Measurements from ENCODE around the gene AGAP4.
"Not testable (repeated sequence)": the region's sequence is repeated elsewhere in the genome, so short reads cannot be mapped to it uniquely, and the experiment has no call there.

The AGAP4 gene

DNA sequence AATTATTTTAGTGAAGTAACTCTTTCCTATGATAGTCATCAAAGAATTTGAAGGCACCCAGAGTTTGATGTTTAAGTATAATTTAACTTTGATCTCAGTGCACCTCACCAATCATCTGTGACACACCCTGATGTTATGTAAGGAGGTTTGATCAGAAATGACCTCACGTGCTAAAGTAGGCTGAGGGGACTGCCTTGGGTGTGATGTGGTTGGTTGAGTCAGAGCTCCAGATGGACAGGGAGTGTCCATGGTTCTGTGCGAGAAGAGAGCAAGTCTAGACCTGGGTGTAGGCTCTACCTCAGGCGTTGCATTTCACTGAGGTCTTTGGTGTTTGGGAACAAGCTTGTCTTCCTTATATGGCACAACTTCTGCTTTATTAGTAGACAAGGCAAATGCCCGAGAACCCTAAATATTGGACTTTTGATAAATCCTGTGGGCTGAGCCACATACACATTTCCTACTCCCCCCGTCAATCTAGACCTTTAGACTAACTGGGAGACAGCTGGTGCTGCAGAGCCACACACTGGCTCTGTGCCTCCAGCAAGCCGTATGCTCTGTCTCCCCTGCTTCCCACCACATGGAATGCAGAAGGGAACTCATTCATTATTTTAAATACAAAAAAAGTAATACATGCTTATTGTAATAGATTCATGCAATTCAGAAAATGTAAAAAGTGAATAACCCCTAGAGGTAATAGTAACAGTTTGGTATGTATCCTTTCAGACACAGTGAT, 56.4 kb downstream of the AGAP4 start:
- not testable (repeated sequence) for DNase-seq (ENCODE audit: low read depth in 3 of 3)

DNA sequence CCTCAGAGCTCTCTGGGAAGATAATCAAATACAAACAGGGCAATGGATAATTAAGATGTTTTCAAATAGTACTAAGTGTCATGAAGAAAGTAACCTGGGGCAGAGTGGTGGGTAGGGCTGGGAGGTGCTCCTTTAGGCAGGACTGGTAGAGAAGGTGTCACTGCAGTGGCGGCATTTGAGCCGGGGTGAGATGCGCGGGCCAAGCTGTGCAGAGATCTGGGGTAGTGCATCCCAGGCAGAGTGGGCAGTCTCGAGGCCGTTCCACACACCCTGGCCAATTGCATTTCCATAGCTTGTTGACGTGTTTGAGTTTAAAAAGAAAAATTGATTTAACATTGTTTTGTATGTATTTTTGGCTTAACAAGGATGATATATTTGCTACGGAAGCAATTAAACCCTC, 57.3 kb downstream of the AGAP4 start:
- not testable (repeated sequence) for DNase-seq (ENCODE audit: low read depth in 3 of 3)

DNA sequence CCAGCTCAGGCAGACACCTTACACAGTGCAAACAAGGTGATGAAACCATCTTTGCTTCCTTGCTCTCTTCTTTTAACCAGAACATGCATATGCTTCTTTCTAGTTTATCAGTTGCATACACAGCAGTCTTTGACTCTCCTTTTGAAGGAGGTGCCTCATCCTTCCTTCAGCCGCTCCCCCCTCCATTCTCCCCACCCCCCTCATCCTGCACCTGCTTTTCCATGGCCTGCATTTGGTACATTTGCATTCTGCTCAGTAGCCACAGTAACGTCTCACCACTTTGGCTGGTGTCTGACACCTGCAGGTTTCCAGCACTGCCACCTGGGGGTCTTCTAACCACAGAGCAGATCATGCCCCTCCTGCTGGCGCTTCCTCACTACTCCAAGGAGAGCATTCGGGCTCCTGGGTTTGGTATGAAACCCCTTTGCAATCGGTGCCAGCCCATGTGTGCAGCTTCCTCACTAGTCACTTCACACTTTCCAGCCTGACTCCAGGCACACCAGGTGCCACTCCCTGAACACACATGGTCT, 60.0 kb downstream of the AGAP4 start:
- DNase-seq (ENCODE audit: low read depth in 3 of 3), result not testable (repeated sequence)

DNA sequence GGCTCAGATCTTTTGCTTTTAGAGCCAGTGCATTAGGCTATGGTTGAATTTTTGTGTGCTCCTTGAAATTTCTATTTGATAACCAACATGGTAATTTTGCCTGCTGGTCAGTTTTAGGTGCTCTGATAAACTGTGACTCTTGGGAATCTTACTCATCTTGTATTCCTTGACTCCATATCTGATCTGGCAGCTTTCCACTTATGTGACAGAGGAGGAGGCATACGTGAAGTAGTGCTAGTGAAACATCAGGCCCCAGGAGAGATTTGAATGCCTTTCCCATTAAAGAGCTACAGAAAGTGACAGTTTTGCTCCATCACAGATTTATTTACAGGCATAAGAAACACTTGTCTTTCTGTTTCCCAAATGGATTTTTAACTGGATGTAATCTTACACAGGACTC, 61.1 kb downstream of the AGAP4 start:
- not testable (repeated sequence) for DNase-seq (ENCODE audit: low read depth in 3 of 3)

Data from stimulated activated CD4-positive, alpha-beta T cell treated with anti-CD3 and anti-CD28 coated beads, TNF-alpha, amount 100 ng/mL, for 4 hours (primary cell).